AG10803 (cell line): Measurements from ENCODE around the gene ATP1B1.

ENCODE experiments used
- DNase-seq: peaks from one replicate; pipeline ENCODE4 v3.0.0; 2010; ENCODE audit warnings: low read depth
- H3K4me3 ChIP-seq: 2 replicates; pipeline ENCODE4 v1.5.1; 2011; ENCODE audit warnings: mild to moderate bottlenecking, low read length, control low read depth
- TF ChIP-seq, protein P1 (sequence below): conservative IDR thresholded peaks from 2 replicates; pipeline ENCODE4 v1.5.1; 2011; ENCODE audit warnings: mild to moderate bottlenecking, low read length, control low read depth, inconsistent platforms

Gene ATP1B1

DNA sequence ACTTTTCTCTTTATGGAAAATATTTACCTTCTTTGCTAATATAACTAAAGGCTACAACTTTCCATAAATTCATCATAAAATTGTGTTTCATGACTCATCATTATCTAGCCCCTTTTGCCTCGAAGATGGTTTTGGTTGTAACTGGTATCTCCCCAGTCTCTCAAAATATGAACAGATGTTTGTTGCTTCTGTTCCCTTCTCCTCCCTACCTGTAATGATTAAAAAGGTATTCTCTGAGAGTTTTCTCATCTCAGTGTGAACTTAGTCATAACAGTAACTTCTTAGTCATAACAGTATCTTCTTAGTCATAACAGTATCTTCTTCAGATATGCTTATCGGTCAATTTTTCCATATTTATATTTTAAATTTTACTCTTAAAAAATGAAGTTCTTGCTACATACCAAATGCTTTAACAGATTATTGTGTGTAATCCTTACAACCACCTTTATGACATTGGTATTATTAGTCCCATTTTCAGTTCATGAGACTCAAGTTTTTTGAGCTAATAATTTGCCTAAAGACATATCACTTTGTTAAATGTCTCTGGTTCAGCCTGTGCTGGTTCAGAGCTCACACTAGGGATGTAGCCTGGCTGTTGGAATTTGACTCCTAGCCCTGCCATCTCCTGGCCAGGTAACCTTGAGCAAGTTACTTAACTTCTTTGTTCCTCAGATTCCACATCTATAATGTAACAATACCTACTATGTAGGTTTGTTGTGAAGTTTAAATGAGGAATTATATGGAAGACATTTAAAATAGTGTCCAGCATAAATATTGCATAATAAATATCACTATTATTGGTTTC, 32.6 kb downstream of the ATP1B1 start:
- TF ChIP-seq, protein P1, sequence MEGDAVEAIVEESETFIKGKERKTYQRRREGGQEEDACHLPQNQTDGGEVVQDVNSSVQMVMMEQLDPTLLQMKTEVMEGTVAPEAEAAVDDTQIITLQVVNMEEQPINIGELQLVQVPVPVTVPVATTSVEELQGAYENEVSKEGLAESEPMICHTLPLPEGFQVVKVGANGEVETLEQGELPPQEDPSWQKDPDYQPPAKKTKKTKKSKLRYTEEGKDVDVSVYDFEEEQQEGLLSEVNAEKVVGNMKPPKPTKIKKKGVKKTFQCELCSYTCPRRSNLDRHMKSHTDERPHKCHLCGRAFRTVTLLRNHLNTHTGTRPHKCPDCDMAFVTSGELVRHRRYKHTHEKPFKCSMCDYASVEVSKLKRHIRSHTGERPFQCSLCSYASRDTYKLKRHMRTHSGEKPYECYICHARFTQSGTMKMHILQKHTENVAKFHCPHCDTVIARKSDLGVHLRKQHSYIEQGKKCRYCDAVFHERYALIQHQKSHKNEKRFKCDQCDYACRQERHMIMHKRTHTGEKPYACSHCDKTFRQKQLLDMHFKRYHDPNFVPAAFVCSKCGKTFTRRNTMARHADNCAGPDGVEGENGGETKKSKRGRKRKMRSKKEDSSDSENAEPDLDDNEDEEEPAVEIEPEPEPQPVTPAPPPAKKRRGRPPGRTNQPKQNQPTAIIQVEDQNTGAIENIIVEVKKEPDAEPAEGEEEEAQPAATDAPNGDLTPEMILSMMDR = no peak
- no peak for DNase-seq

DNA sequence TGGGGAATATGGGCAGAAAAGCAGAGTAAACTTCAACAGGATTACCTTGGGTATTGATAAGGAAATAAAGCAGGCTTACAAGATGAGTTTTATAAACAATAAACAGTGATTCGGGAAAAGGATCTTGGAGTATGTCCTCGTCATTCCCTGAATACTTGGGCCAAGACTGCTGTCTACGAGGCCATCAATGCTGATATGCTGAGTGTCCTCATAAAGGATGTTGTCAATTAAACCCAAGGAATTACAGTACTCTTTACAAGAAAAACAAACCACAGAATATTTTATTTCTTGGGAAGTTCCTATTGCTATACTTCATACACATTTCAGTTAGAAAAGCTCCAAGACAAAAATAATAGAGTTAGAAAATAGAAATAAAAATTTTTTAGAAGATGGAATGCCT, 34.9 kb downstream of the ATP1B1 start:
- DNase-seq = no peak
- TF ChIP-seq, protein P1 = no peak
- H3K4me3 ChIP-seq = no peak overlapping the region

More for the DNA sequence above, 32.6 kb downstream of the ATP1B1 start:
- H3K4me3 ChIP-seq = no peak overlapping the region

DNA sequence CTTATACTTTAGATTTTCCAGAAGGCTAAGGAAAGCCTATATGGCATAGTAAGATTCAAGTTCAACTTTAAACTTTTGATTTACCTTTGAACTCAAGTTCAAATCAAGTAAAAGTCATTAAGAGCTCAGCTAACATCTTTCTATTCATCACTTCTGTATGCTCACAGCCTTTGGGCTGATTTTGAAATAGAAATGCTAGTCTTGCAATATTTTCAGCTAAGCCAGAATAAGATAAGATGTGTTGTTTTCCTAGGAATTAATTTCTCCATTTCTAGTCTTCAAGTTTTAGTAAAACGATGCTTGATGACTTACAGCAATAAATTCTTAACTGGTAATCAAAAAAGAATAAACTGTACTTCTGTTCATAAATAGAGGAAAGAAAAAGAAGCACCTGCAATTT, 35.6 kb downstream of the ATP1B1 start:
- H3K4me3 ChIP-seq = no peak overlapping the region
- no peak for DNase-seq
- TF ChIP-seq, protein P1 = no peak

DNA sequence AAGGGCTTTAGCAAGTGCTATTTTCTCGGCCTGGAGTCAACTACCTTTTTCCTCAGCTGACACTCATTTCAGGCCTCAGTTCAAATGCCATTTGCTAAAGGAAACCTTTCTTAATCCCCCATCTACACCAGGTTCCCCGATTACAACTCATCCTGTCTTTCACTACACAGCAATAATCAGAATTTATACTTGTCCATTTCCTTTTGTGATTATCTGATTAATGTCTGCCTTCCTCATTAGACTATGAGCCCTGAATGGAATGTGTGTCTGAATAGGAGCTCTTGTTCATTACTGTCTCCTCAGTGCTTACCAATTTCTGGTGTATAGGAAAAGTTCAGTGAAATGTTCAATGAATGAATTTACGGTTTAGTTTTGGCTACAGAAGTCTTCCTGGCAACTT, 36.9 kb downstream of the ATP1B1 start:
- TF ChIP-seq, protein P1 = no peak
- H3K4me3 ChIP-seq = no peak overlapping the region
- DNase-seq = no peak

DNA sequence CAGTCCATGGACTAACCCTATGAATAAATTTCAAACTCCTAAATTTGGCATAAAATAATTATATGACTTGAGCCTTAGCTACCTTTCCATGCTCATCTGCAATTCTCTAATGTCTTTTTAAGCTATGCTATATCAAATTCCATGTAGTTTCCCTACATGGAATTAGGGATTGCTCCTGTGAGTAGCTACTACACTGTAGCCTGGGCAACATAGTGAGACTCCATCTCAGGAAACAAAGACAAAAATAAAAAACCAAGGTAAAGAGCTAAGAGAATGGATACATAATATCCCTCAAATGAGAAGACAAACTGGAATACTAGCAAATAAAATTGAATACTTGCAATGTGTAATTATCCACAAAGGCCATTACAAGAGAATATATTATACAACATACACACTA, 37.5 kb downstream of the ATP1B1 start:
- TF ChIP-seq, protein P1 = no peak
- DNase-seq = no peak
- no peak overlapping the region for H3K4me3 ChIP-seq

DNA sequence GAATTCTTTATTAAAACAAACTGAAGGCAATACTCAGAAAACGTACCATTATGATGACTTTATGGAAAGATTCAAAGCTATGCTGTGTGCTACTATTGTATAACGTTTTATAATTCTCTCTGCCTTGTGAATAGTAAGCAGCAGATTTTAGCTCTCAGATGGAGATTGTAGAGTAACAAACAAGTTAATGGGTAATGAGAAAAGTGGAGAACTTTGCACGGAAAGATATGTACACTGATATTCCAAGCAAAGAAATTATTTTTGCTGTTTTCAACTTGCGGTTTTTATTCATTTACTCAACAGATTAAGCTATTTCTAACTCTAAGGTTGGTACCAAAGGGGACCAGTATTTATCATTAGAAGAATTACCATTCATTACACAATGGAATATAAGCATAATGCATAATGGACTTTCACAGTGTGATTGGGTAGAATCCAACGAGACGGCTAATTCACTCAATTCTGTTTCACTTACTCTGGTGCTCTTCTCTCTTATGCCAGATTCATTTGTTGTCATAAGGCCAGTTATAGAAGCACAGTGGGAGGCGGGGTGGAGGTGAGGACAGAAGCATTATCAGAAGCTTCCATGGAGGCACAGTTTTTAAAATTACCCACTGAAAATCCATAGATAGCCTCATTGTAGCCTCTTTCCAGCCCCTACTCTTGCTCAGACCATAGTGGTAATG, 38.6 kb downstream of the ATP1B1 start:
- TF ChIP-seq, protein P1 = no peak
- no peak for DNase-seq
- H3K4me3 ChIP-seq = no peak overlapping the region

DNA sequence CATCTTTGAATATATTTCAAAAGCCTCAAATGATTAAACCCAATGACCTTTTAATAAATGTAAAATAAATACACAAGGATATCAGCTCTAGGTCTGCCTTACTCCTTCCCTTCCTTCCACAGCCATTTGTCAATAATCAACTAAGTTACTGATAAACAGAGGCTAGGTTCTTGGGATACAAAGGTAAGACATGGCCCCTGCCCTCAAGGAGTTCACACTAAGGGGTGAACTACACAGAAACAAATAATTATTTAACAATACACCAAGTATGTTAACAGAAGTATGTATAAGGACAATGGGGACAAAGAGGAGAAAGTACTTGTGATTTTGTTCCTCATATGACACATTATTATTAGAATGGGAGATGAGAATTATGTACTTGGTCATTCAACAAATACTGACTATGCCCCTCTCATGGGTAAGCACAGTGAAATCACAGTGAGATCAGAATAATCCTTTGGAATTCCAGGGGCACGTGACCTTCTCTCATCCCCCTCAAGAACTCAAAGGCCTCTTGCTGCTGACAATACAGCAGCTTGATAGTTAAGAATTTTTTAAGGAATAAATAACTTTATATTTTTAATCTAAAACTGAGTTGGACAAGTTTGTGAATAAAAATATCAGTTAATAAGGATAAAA, 40.2 kb downstream of the ATP1B1 start:
- no peak overlapping the region for H3K4me3 ChIP-seq
- TF ChIP-seq, protein P1 = no peak
- DNase-seq = no peak
